ENCODE results near the gene CRX.

GRCh38 chr19:47854459-47854858 is 32.7 kb downstream of the CRX start:
- no peak for TF ChIP-seq POLR2A (IDR thresholded peaks at IDR 0.05)
- TF ChIP-seq, protein P1, sequence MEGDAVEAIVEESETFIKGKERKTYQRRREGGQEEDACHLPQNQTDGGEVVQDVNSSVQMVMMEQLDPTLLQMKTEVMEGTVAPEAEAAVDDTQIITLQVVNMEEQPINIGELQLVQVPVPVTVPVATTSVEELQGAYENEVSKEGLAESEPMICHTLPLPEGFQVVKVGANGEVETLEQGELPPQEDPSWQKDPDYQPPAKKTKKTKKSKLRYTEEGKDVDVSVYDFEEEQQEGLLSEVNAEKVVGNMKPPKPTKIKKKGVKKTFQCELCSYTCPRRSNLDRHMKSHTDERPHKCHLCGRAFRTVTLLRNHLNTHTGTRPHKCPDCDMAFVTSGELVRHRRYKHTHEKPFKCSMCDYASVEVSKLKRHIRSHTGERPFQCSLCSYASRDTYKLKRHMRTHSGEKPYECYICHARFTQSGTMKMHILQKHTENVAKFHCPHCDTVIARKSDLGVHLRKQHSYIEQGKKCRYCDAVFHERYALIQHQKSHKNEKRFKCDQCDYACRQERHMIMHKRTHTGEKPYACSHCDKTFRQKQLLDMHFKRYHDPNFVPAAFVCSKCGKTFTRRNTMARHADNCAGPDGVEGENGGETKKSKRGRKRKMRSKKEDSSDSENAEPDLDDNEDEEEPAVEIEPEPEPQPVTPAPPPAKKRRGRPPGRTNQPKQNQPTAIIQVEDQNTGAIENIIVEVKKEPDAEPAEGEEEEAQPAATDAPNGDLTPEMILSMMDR (IDR thresholded peaks at IDR 0.05), result no peak
